K562 (cell line): ENCODE data around the gene LSM6. TPM values are rescaled to one million over a fixed set of nuclear protein-coding genes. Genes with fewer than 3 reads are reported as not detected.

Experiments
- ATAC-seq: fragments of 200-7000 bp; cut with Tn5 transposase; 3 replicates; pipeline ENCODE4 v1.9.1; 2020; ENCODE audit warnings: moderate library complexity
- BruUV-seq: library from RNA; stranded (reverse); fragments of 400-500 nt; replicated peaks from 2 replicates; lab custom pipeline; 2021; lab: Mats Ljungman, UMichigan
- CTCF ChIA-PET: fragments of 300-600 bp; formaldehyde crosslinking; extraction: SDS; loops from one replicate; lab custom pipeline; 2021; ENCODE audit warnings: low intra/inter-chr PET ratio; lab: Yijun Ruan, JAX
- POLR2A ChIA-PET: fragments of 300-600, 350-650 bp; sonication (Branson Sonifier 250); formaldehyde crosslinking; extraction: SDS; loops from one replicate; lab custom pipeline; 2021; ENCODE audit warnings: antibody characterized with exemption, inconsistent platforms; lab: Yijun Ruan, JAX
- DNase-seq, 4 experiments: peaks; one replicate each; pipeline versions ENCODE4 v3.0.0 to v3.0.0-alpha.2; 2011 to 2018; ENCODE audit warnings: low spot score in 3 of 4, mixed read lengths in 3 of 4; ENCODE audit errors: extremely low read depth in 1 of 4
- FAIRE-seq: peaks from 2 replicates; lab custom pipeline; 2011; peaks lifted over from hg19 to GRCh38; lab: Jason Lieb, UNC
- H2AFZ ChIP-seq: 2 replicates; pipeline ENCODE4 v1.6.0; 2011; ENCODE audit warnings: low read depth, low read length, control low read depth, inconsistent platforms
- H3K27ac ChIP-seq: fragments of 200-600 bp; 3 replicates; pipeline ENCODE4 v1.8.0; 2011; ENCODE audit warnings: low read depth, mild to moderate bottlenecking, control low read depth, inconsistent platforms, low read length, moderate library complexity, mixed read lengths; ENCODE audit errors: extremely low read depth
- H3K27me3 ChIP-seq, 2 experiments: fragments of 300-600 bp in 1 of 2; 2 replicates in 1 of 2; 3 replicates in 1 of 2; pipeline versions ENCODE4 v1.6.0 to v1.8.0; 2011; ENCODE audit warnings: inconsistent platforms in 2 of 2, low read length in 2 of 2, mild to moderate bottlenecking in 1 of 2, mixed read lengths in 1 of 2, moderate library complexity in 1 of 2; ENCODE audit not compliant: control insufficient read depth in 2 of 2, insufficient read depth in 2 of 2
- H3K36me3 ChIP-seq: fragments of 300-600 bp; 3 replicates; pipeline ENCODE4 v1.8.0; 2011; ENCODE audit warnings: mild to moderate bottlenecking, low read length, inconsistent platforms; ENCODE audit not compliant: control insufficient read depth, insufficient read depth
- H3K4me1 ChIP-seq, 2 experiments: fragments of 200-600 bp in 1 of 2; replicated peaks in 1 of 2; 2 replicates in 1 of 2; 3 replicates in 1 of 2; pipeline versions ENCODE4 v1.5.1 to v1.8.0; 2011; ENCODE audit warnings: inconsistent platforms in 2 of 2, low read length in 2 of 2, mild to moderate bottlenecking in 1 of 2, mixed read lengths in 1 of 2, moderate library complexity in 1 of 2; ENCODE audit not compliant: control insufficient read depth in 2 of 2, insufficient read depth in 2 of 2
- H3K4me2 ChIP-seq: 2 replicates; pipeline ENCODE4 v1.6.1; 2011; ENCODE audit warnings: low read length, control low read depth, inconsistent platforms, mixed read lengths; ENCODE audit not compliant: insufficient read depth
- H3K4me3 ChIP-seq: fragments of 200-600 bp; sonication (generic), shearing (Covaris generic); 2 replicates; pipeline ENCODE4 v1.5.1; 2016; ENCODE audit warnings: control low read depth, inconsistent platforms
- H3K79me2 ChIP-seq: fragments of 200-600 bp; 3 replicates; pipeline ENCODE4 v1.8.0; 2011; ENCODE audit warnings: low read length, inconsistent platforms; ENCODE audit not compliant: control insufficient read depth, insufficient read depth
- H3K9ac ChIP-seq, 2 experiments: 2 replicates each; pipeline versions ENCODE4 v1.6.0 to v1.6.1; 2011; ENCODE audit warnings: low read depth in 2 of 2, low read length in 2 of 2, control low read depth in 1 of 2, inconsistent platforms in 1 of 2, mild to moderate bottlenecking in 1 of 2, mixed read lengths in 1 of 2; ENCODE audit not compliant: insufficient read depth in 1 of 2
- H3K9me1 ChIP-seq: one replicate; pipeline ENCODE4 v1.6.0; 2011; ENCODE audit warnings: inconsistent platforms, mild to moderate bottlenecking, low read length, moderate library complexity; ENCODE audit not compliant: control insufficient read depth, insufficient read depth
- H3K9me3 ChIP-seq: replicated peaks from 2 replicates; pipeline ENCODE4 v1.5.1; 2011; ENCODE audit warnings: low read depth, low read length, inconsistent platforms; ENCODE audit not compliant: control insufficient read depth, insufficient read depth
- H4K20me1 ChIP-seq: replicated peaks from 2 replicates; pipeline ENCODE4 v1.6.1; 2011; ENCODE audit warnings: low read length, inconsistent platforms, mixed read lengths; ENCODE audit not compliant: control insufficient read depth, insufficient read depth
- BCL6 ChIP-seq: fragments of 250-450 bp; sonication (Bioruptor Pico); IDR thresholded peaks from 2 replicates; pipeline ENCODE4 v1.4.0; 2020
- CCNT2 ChIP-seq: IDR thresholded peaks from 2 replicates; pipeline ENCODE4 v1.6.1; 2011; ENCODE audit warnings: borderline replicate concordance, low read depth, mild to moderate bottlenecking, moderate library complexity, mixed read lengths, low read length; ENCODE audit not compliant: insufficient read length; ENCODE audit errors: extremely low read depth
- E2F3 ChIP-seq: fragments of 250-450 bp; sonication (Bioruptor Pico); IDR thresholded peaks from 2 replicates; pipeline ENCODE4 v1.4.0; 2020; ENCODE audit warnings: mild to moderate bottlenecking
- GABPA ChIP-seq: fragments of 200-800 bp; sonication (Bioruptor generic); conservative IDR thresholded peaks from 2 replicates; pipeline ENCODE4 v1.6.1; 2016; ENCODE audit warnings: low read depth, missing genetic modification characterization, missing compliant biosample characterization
- GTF2E2 ChIP-seq: fragments of 200-800 bp; sonication (Bioruptor generic); IDR thresholded peaks from 2 replicates; pipeline ENCODE4 v1.6.1; 2016; ENCODE audit warnings: missing genetic modification characterization, missing compliant biosample characterization
- HNRNPLL ChIP-seq: fragments of 200-400 bp; formaldehyde crosslinking; IDR thresholded peaks from 2 replicates; pipeline ENCODE4 v1.6.1; 2017; ENCODE audit warnings: low read length, low read depth, mild to moderate bottlenecking; ENCODE audit not compliant: poor library complexity, severe bottlenecking
- ILF3 ChIP-seq: fragments of 450-650 bp; IDR thresholded peaks from 2 replicates; pipeline ENCODE4 v1.6.1; 2018; ENCODE audit warnings: antibody characterized with exemption, mild to moderate bottlenecking, moderate library complexity, borderline replicate concordance
- MECOM ChIP-seq: fragments of 250-450 bp; sonication (Bioruptor Pico); IDR thresholded peaks from 2 replicates; pipeline ENCODE4 v1.8.0; 2022; ENCODE audit warnings: inconsistent platforms
- MLLT1 ChIP-seq, 2 experiments: fragments of 450-650 bp; IDR thresholded peaks; 2 replicates each; pipeline ENCODE4 v1.6.1; 2016
- NCOR1 ChIP-seq: fragments of 450-650 bp; IDR thresholded peaks from 2 replicates; pipeline ENCODE4 v1.6.1; 2016; ENCODE audit warnings: mild to moderate bottlenecking, moderate library complexity
- PURB ChIP-seq: sonication (generic); formaldehyde crosslinking; IDR thresholded peaks from 2 replicates; pipeline ENCODE4 v1.9.0; 2021; ENCODE audit warnings: low read depth, mild to moderate bottlenecking, missing genetic modification reagents
- RBM34 ChIP-seq: fragments of 200-400 bp; formaldehyde crosslinking; IDR thresholded peaks from 2 replicates; pipeline ENCODE4 v1.6.1; 2018; ENCODE audit warnings: low read length, borderline replicate concordance; ENCODE audit not compliant: insufficient read depth
- SMAD3 ChIP-seq: fragments of 450-650 bp; formaldehyde crosslinking; conservative IDR thresholded peaks from 2 replicates; pipeline ENCODE4 v1.4.0; 2020; ENCODE audit warnings: mild to moderate bottlenecking
- SMARCC2 ChIP-seq: fragments of 450-650 bp; IDR thresholded peaks from 2 replicates; pipeline ENCODE4 v1.6.1; 2017; ENCODE audit warnings: antibody characterized with exemption, moderate library complexity, mild to moderate bottlenecking, low read depth
- SRSF1 ChIP-seq: fragments of 200-400 bp; formaldehyde crosslinking; IDR thresholded peaks from 2 replicates; pipeline ENCODE4 v1.6.1; 2017; ENCODE audit warnings: mild to moderate bottlenecking, low read depth, low read length, moderate library complexity
- TCF7L2 ChIP-seq: fragments of 150-350 bp; IDR thresholded peaks from 2 replicates; pipeline ENCODE4 v1.6.1; 2016; ENCODE audit warnings: low read depth, mild to moderate bottlenecking, low read length, moderate library complexity
- whole genome bisulfite sequencing: fragments of 100-300 bp; shearing (Covaris generic); methylation state at CpG from one replicate; pipeline ENCODE4 v1.1.6; 2016; ENCODE audit warnings: low coverage, mixed read lengths; ENCODE audit not compliant: insufficient coverage; ENCODE audit errors: missing lambda C conversion rate; 5-methylcytosine and 5-hydroxymethylcytosine counted together
- in situ Hi-C: fragments of 300-500 bp; cut with MboI; formaldehyde crosslinking; loops from 4 replicates; pipeline ENCODE4 v1.15.0; 2018; ENCODE audit warnings: inconsistent platforms, mixed read lengths
- intact Hi-C: fragments of 100-400 bp; cut with micrococcal nuclease; formaldehyde crosslinking; loops from 2 replicates; pipeline ENCODE4 v1.14.2; 2022
- polyA plus RNA-seq, 8 experiments: library from polyadenylated mRNA; depleted of rRNA in 4 of 8; stranded (reverse) in 5 of 8; unstranded in 3 of 8; fragments of >200 nt; fragmentation: Nextera tagmentation in 2 of 8; fragmentation: Illumina TruSeq in 1 of 8; extraction: Ambion mirVana in 2 of 8; extraction: Trizol in 1 of 8; gene quantifications; 2 replicates each; pipeline versions ENCODE4 v1.2.1 to v1.2.3, GENCODE V29; 2011 to 2014; ENCODE audit warnings: inconsistent platforms in 1 of 8, missing spikeins in 1 of 8
- total RNA-seq, 7 experiments: library from RNA; depleted of rRNA in 6 of 7; stranded (reverse); fragments of >200 nt in 6 of 7; fragmentation: Illumina TruSeq in 2 of 7; extraction: Trizol in 2 of 7; gene quantifications; 2 replicates each; pipeline versions ENCODE4 v1.2.1 to v1.2.3, GENCODE V29; 2011 to 2021; ENCODE audit warnings: low replicate concordance in 1 of 7
- TF ChIP-seq, protein P1 (sequence below), 3 experiments: IDR thresholded peaks in 2 of 3; conservative IDR thresholded peaks in 1 of 3; 2 replicates each; pipeline ENCODE4 v1.5.1; 2011 to 2012; ENCODE audit warnings: low read length in 3 of 3, mild to moderate bottlenecking in 3 of 3, control low read depth in 2 of 3, improper control_type of control experiment in 1 of 3, inconsistent platforms in 1 of 3, low read depth in 1 of 3, mixed read lengths in 1 of 3, moderate library complexity in 1 of 3; ENCODE audit not compliant: insufficient read depth in 2 of 3
- TF ChIP-seq, protein P2 (sequence below): fragments of 450-650 bp; IDR thresholded peaks from 2 replicates; pipeline ENCODE4 v1.6.1; 2017; ENCODE audit warnings: mild to moderate bottlenecking, moderate library complexity
- TF ChIP-seq, protein P3 (sequence below): fragments of 450-650 bp; IDR thresholded peaks from 2 replicates; pipeline ENCODE4 v1.6.1; 2016

LSM6 gene
- total and polyA plus RNA-seq, 9 of the 15 experiments (the other 6 are each of a cell fraction or from before 2014, with no cell fraction given): 39.9 to 150 (median 97.4) TPM

- ATAC-seq (no peak), DNase-seq (no peak), FAIRE-seq (no peak)
- TF ChIP-seq MECOM (CRISPR knock-in tag): no peak
- TF ChIP-seq, protein P1, sequence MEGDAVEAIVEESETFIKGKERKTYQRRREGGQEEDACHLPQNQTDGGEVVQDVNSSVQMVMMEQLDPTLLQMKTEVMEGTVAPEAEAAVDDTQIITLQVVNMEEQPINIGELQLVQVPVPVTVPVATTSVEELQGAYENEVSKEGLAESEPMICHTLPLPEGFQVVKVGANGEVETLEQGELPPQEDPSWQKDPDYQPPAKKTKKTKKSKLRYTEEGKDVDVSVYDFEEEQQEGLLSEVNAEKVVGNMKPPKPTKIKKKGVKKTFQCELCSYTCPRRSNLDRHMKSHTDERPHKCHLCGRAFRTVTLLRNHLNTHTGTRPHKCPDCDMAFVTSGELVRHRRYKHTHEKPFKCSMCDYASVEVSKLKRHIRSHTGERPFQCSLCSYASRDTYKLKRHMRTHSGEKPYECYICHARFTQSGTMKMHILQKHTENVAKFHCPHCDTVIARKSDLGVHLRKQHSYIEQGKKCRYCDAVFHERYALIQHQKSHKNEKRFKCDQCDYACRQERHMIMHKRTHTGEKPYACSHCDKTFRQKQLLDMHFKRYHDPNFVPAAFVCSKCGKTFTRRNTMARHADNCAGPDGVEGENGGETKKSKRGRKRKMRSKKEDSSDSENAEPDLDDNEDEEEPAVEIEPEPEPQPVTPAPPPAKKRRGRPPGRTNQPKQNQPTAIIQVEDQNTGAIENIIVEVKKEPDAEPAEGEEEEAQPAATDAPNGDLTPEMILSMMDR (IDR thresholded peaks at IDR 0.05 in 2 of 3, conservative IDR thresholded peaks at IDR 0.05 in 1 of 3; ENCODE audit: insufficient read depth in 2 of 3, low read depth in 1 of 3, low read length in 3 of 3): no peak
- TF ChIP-seq RBM34: no peak
- TF ChIP-seq MLLT1 (IDR thresholded peaks at IDR 0.05): no peak
- no peak for TF ChIP-seq BCL6 (CRISPR knock-in tag)
- no peak for TF ChIP-seq ILF3
- TF ChIP-seq PURB (CRISPR knock-in tag): no peak
- TF ChIP-seq, protein P2, sequence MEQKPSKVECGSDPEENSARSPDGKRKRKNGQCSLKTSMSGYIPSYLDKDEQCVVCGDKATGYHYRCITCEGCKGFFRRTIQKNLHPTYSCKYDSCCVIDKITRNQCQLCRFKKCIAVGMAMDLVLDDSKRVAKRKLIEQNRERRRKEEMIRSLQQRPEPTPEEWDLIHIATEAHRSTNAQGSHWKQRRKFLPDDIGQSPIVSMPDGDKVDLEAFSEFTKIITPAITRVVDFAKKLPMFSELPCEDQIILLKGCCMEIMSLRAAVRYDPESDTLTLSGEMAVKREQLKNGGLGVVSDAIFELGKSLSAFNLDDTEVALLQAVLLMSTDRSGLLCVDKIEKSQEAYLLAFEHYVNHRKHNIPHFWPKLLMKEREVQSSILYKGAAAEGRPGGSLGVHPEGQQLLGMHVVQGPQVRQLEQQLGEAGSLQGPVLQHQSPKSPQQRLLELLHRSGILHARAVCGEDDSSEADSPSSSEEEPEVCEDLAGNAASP: no peak
- TF ChIP-seq TCF7L2: no peak
- TF ChIP-seq NCOR1: no peak
- TF ChIP-seq E2F3: no peak
- TF ChIP-seq SRSF1: no peak
- no peak for TF ChIP-seq SMARCC2
- TF ChIP-seq SMAD3 (CRISPR knock-in tag): no peak
- no peak for TF ChIP-seq GTF2E2 (tag)
- no peak for TF ChIP-seq CCNT2
- TF ChIP-seq GABPA: no peak
- TF ChIP-seq, protein P3, sequence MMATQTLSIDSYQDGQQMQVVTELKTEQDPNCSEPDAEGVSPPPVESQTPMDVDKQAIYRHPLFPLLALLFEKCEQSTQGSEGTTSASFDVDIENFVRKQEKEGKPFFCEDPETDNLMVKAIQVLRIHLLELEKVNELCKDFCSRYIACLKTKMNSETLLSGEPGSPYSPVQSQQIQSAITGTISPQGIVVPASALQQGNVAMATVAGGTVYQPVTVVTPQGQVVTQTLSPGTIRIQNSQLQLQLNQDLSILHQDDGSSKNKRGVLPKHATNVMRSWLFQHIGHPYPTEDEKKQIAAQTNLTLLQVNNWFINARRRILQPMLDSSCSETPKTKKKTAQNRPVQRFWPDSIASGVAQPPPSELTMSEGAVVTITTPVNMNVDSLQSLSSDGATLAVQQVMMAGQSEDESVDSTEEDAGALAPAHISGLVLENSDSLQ: no peak
- TF ChIP-seq HNRNPLL: no peak
- H3K79me2 ChIP-seq: no peaks in the 10 kb centered on the region
- H4K20me1 ChIP-seq: no peaks in the 10 kb centered on the region
- intact Hi-C loops: no loop called here
- H3K27me3 ChIP-seq: no peaks in the 10 kb centered on the region
- H3K9me3 ChIP-seq: no peaks in the 10 kb centered on the region
- in situ Hi-C loops: no loop called here
- H3K4me3 ChIP-seq: no peak overlapping the region
- H3K4me2 ChIP-seq: no peak overlapping the region
- 88% methylated on average over 2 of the region's 2 CpGs for WGBS
- H3K9me1 ChIP-seq: no peaks in the 10 kb centered on the region
- no peak overlapping the region for H2AFZ ChIP-seq
- no peak overlapping the region for H3K9ac ChIP-seq
- H3K4me1 ChIP-seq: no peaks in the 10 kb centered on the region
- BruUV-seq: no TSS peak
- ChIA-PET CTCF (no interaction called here), POLR2A (no interaction called here)
- no peak overlapping the region for H3K27ac ChIP-seq
- peaks cover 49% of the 10 kb centered on the region for H3K36me3 ChIP-seq
Measured at GRCh38 chr4:146190456-146190855, 14.9 kb downstream of the LSM6 start.
